Measurements from ENCODE around the gene POLD1. TPM values are rescaled to one million over a fixed set of nuclear protein-coding genes. Genes with fewer than 3 reads are reported as not detected.

Gene POLD1
- total and polyA plus RNA-seq, 2 experiments from 2014 or later, result 111 to 173 TPM

DNA sequence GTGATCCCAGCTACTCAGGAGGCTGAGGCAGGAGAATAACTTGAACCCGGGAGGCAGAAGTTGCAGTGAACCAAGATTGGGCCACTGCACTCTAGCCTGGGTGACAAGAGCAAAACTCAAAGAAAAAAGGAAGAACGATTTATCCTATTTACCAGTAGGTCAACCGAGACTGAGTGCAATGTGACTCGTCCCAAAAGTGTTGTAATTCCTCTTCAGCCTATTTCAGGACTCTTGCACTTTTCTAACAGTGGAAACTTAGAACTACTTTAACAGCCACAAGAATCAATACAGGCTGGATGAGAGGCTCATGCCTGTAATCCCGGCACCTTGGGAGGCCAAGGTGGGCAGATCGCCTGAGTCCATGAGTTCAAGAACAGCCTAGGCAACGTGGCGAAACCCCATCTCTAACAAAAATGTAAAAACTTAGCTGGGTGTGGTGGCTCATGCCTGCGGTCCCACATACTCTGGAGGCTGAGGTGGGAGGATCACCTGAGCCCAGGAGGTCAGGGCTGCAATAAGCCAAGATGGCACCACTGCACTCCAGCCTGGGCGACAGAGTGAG, 12.2 kb upstream of the POLD1 start (continued):
- TF ChIP-seq ZNF331 (CRISPR knock-in tag; IDR thresholded peaks at IDR 0.05; ENCODE audit: low read depth), result no peak
- TF ChIP-seq POLR2AphosphoS5 (IDR thresholded peaks at IDR 0.05; ENCODE audit: low read depth), result no peak
- TF ChIP-seq REST (IDR thresholded peaks at IDR 0.05; ENCODE audit: unreplicated experiment), result no peak
- no peak for TF ChIP-seq JUNB (IDR thresholded peaks at IDR 0.05; ENCODE audit: unreplicated experiment)
- TF ChIP-seq ZNF114 (CRISPR knock-in tag; IDR thresholded peaks at IDR 0.05), result no peak
- TF ChIP-seq NANOG (IDR thresholded peaks at IDR 0.05; ENCODE audit: borderline replicate concordance), result no peak
- TF ChIP-seq, protein P1, sequence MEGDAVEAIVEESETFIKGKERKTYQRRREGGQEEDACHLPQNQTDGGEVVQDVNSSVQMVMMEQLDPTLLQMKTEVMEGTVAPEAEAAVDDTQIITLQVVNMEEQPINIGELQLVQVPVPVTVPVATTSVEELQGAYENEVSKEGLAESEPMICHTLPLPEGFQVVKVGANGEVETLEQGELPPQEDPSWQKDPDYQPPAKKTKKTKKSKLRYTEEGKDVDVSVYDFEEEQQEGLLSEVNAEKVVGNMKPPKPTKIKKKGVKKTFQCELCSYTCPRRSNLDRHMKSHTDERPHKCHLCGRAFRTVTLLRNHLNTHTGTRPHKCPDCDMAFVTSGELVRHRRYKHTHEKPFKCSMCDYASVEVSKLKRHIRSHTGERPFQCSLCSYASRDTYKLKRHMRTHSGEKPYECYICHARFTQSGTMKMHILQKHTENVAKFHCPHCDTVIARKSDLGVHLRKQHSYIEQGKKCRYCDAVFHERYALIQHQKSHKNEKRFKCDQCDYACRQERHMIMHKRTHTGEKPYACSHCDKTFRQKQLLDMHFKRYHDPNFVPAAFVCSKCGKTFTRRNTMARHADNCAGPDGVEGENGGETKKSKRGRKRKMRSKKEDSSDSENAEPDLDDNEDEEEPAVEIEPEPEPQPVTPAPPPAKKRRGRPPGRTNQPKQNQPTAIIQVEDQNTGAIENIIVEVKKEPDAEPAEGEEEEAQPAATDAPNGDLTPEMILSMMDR (conservative IDR thresholded peaks at IDR 0.05; ENCODE audit: low read depth in 2 of 2), result no peak

DNA sequence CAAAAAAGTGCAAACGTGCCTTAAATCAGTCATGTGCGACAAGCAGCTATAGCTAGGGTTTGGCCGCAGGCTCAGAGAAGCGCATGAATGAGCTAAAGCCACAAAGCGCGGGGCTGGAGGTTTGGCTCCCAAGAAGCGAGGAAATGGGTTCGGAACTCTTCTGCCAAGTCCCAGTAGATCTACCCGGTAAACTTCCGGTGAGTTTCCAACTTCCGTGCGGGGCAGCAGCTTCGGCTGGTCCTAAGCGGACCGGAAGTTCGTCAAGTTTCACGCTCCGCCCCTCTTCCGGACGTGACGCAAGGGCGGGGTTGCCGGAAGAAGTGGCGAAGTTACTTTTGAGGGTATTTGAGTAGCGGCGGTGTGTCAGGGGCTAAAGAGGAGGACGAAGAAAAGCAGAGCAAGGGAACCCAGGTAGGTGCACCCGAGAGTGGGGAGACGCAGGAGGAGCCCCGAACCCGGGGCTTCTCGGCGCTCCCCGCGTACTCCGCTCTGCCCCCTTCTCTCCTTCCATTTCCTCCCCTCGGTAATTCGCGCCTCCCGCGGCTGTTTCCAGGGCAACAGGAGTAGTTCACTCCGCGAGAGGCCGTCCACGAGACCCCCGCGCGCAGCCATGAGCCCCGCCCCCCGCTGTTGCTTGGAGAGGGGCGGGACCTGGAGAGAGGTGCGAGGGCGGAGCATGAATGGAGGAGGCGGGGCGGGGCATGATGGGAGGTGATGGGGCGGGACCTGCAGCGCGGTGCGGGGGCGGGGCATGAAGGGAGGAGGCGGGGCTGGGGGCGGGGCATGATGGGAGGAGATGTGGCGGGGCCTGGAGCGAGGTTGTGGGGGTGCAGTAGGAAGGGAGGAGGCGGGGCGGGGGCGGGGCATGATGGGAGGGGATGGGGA, 7.7 kb upstream of the POLD1 start, which contains the start of gene NR1H2:
NR1H2 (plus strand) TSS at position 292 of the 885 bp plus-strand sequence. CDS start 1,149 bp downstream, outside the sequence.
- peak; percentile 94 for TF ChIP-seq CREB1 (CRISPR knock-in tag; IDR thresholded peaks at IDR 0.05; ENCODE audit: low read depth)
- peak; percentile 63 for TF ChIP-seq POLR2AphosphoS5 (IDR thresholded peaks at IDR 0.05; ENCODE audit: low read depth)
- TF ChIP-seq NANOG (IDR thresholded peaks at IDR 0.05; ENCODE audit: borderline replicate concordance), result no peak
- TF ChIP-seq, protein P2, sequence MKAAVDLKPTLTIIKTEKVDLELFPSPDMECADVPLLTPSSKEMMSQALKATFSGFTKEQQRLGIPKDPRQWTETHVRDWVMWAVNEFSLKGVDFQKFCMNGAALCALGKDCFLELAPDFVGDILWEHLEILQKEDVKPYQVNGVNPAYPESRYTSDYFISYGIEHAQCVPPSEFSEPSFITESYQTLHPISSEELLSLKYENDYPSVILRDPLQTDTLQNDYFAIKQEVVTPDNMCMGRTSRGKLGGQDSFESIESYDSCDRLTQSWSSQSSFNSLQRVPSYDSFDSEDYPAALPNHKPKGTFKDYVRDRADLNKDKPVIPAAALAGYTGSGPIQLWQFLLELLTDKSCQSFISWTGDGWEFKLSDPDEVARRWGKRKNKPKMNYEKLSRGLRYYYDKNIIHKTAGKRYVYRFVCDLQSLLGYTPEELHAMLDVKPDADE (IDR thresholded peaks at IDR 0.05), result peak; percentile 89
- peak within 1 kb of the TSS; percentile 87 for H3K4me3 ChIP-seq
- H3K36me3 Mint-ChIP-seq (ENCODE audit: low read depth), result peaks cover 34% of the 10 kb centered on the region
- DNase-seq (ENCODE audit: low spot score) (peak; percentile 99), ATAC-seq (peak; percentile 92)
- H3K9me2 ChIP-seq (ENCODE audit: insufficient read depth), result no peaks in the 10 kb centered on the region
- H3K27me3 ChIP-seq (ENCODE audit: insufficient read depth), result no peaks in the 10 kb centered on the region
- peak within 1 kb of the TSS; percentile 98 for H3K27ac ChIP-seq (ENCODE audit: low read depth)
- 0 out of 2 replicates have a peak, but pooled peaks cover 3% of the 10 kb centered on the region for H3K4me1 ChIP-seq (ENCODE audit: insufficient read depth)
- H3K36me3 ChIP-seq (ENCODE audit: insufficient read depth), result peaks cover 9% of the 10 kb centered on the region; the same call in 1 of the 2 replicates
- H3K4me1 Mint-ChIP-seq, result peaks cover 2% of the 10 kb centered on the region; the same call in 1 of the 3 replicates
- peak within 1 kb of the TSS; percentile 73 for H3K4me2 ChIP-seq
- 0 out of 2 replicates have a peak, but pooled peaks cover 11% of the 10 kb centered on the region for H3F3A ChIP-seq (replicated peaks; ENCODE audit: low read depth)
- H3K27ac Mint-ChIP-seq, result peak within 1 kb of the TSS; percentile 100
- peaks cover 4% of the 10 kb centered on the region for H4K20me1 ChIP-seq (replicated peaks; ENCODE audit: insufficient read depth)
- peak within 1 kb of the TSS; percentile 49; the same call in 1 of the 2 replicates for H2AFZ ChIP-seq
- peaks cover 2% of the 10 kb centered on the region; the same call in 1 of the 3 replicates for H3K9me3 Mint-ChIP-seq
- H3K4me3 Mint-ChIP-seq, result peak within 1 kb of the TSS; percentile 99
- H3K27me3 Mint-ChIP-seq (ENCODE audit: insufficient read depth, low read depth, poor library complexity), result peaks cover 16% of the 10 kb centered on the region
- no peaks in the 10 kb centered on the region for H3K79me2 ChIP-seq (replicated peaks; ENCODE audit: insufficient read depth)

Data from GM23338 (cell line).